Measurements from ENCODE around the gene FFAR2. TPM values are rescaled to one million over a fixed set of nuclear protein-coding genes. Genes with fewer than 3 reads are reported as not detected.

The FFAR2 gene
- total RNA-seq, 2 donors from 2014 or later, result not detected

GRCh38 chr19:35432911-35433310 is 15.1 kb upstream of the FFAR2 start:
- Histone ChIP-seq H3K36me3 (ENCODE audit: control insufficient read depth, insufficient read depth, low read length) (no peaks in the 10 kb centered on the region), H3K4me3 (ENCODE audit: low read length) (no peak overlapping the region), H3K9me3 (ENCODE audit: control insufficient read depth, low read length) (no peaks in the 10 kb centered on the region), H3K27ac (ENCODE audit: low read depth, low read length) (no peak overlapping the region), H3K4me1 (ENCODE audit: control insufficient read depth, insufficient read depth, low read length) (peaks cover 14% of the 10 kb centered on the region), H3K9ac (ENCODE audit: extremely low read depth, low read length, poor library complexity, severe bottlenecking) (no peak overlapping the region), H3K27me3 (ENCODE audit: control insufficient read depth, insufficient read depth, low read length, poor library complexity, severe bottlenecking) (no peaks in the 10 kb centered on the region)
- Mint-ChIP-seq H3K36me3 (ENCODE audit: low read depth) (peaks cover 3% of the 10 kb centered on the region), H3K4me3 (no peak overlapping the region), H3K4me1 (peaks cover 13% of the 10 kb centered on the region), H3K9me3 (peaks cover 18% of the 10 kb centered on the region), H3K27me3 (ENCODE audit: insufficient read depth) (peaks cover 14% of the 10 kb centered on the region), H3K27ac (no peak overlapping the region)
- WGBS, 2 experiments (ENCODE audit: insufficient coverage in 1 of 2, insufficient read length in 1 of 2), result 93 to 94% methylated on average over 7 to 9 of the region's 9 CpGs
- TF ChIP-seq CTCF (conservative IDR thresholded peaks at IDR 0.05), result no peak
- no peak for DNase-seq

GRCh38 chr19:35433448-35433847 is 14.6 kb upstream of the FFAR2 start:
- peaks cover 18% of the 10 kb centered on the region for H3K9me3 Mint-ChIP-seq
- H3K27ac Mint-ChIP-seq, result no peak overlapping the region
- H3K27me3 ChIP-seq (ENCODE audit: control insufficient read depth, insufficient read depth, low read length, poor library complexity, severe bottlenecking), result no peaks in the 10 kb centered on the region
- peaks cover 3% of the 10 kb centered on the region for H3K36me3 Mint-ChIP-seq (ENCODE audit: low read depth)
- H3K9ac ChIP-seq (ENCODE audit: extremely low read depth, low read length, poor library complexity, severe bottlenecking), result no peak overlapping the region
- peaks cover 14% of the 10 kb centered on the region for H3K27me3 Mint-ChIP-seq (ENCODE audit: insufficient read depth)
- H3K36me3 ChIP-seq (ENCODE audit: control insufficient read depth, insufficient read depth, low read length), result no peaks in the 10 kb centered on the region
- H3K27ac ChIP-seq (ENCODE audit: low read depth, low read length), result no peak overlapping the region
- 89 to 97% methylated on average over 4 to 7 of the region's 7 CpGs for WGBS, 2 experiments (ENCODE audit: insufficient coverage in 1 of 2, insufficient read length in 1 of 2)
- H3K4me3 ChIP-seq (ENCODE audit: low read length), result no peak overlapping the region
- peaks cover 13% of the 10 kb centered on the region for H3K4me1 Mint-ChIP-seq
- H3K4me3 Mint-ChIP-seq, result no peak overlapping the region
- H3K4me1 ChIP-seq (ENCODE audit: control insufficient read depth, insufficient read depth, low read length), result peaks cover 14% of the 10 kb centered on the region
- DNase-seq, result no peak
- TF ChIP-seq CTCF (conservative IDR thresholded peaks at IDR 0.05), result no peak
- no peaks in the 10 kb centered on the region for H3K9me3 ChIP-seq (ENCODE audit: control insufficient read depth, low read length)

DNA sequence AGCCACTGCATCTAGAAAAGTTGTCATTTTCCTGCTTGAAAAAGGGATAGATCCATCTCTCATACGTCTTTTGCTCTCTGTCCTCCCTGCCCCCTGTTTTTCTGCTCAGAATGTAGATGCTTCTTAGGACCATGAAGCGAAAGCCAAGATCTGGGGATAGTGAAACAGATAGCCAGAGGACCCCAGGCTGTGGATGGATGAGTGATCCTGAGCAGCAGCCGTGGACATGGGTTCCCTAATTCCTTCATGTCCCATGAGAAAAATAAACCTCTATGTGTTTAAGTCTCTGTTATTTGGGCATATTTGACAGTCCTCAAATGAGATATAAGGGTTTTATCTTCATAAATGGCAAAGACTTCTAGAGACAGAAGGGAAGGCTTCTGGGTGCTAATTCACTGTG is 12.2 kb upstream of the FFAR2 start:
- H3K27me3 ChIP-seq (ENCODE audit: control insufficient read depth, insufficient read depth, low read length, poor library complexity, severe bottlenecking), result no peaks in the 10 kb centered on the region
- H3K4me1 Mint-ChIP-seq, result peaks cover 17% of the 10 kb centered on the region
- peaks cover 14% of the 10 kb centered on the region for H3K4me1 ChIP-seq (ENCODE audit: control insufficient read depth, insufficient read depth, low read length)
- H3K4me3 Mint-ChIP-seq, result no peak overlapping the region
- DNase-seq, result no peak
- no peak overlapping the region for H3K9ac ChIP-seq (ENCODE audit: extremely low read depth, low read length, poor library complexity, severe bottlenecking)
- H3K27me3 Mint-ChIP-seq (ENCODE audit: insufficient read depth), result peaks cover 16% of the 10 kb centered on the region
- no peaks in the 10 kb centered on the region for H3K9me3 ChIP-seq (ENCODE audit: control insufficient read depth, low read length)
- no peak overlapping the region for H3K27ac Mint-ChIP-seq
- H3K27ac ChIP-seq (ENCODE audit: low read depth, low read length), result no peak overlapping the region
- peaks cover 14% of the 10 kb centered on the region for H3K9me3 Mint-ChIP-seq
- no peaks in the 10 kb centered on the region for H3K36me3 ChIP-seq (ENCODE audit: control insufficient read depth, insufficient read depth, low read length)
- H3K36me3 Mint-ChIP-seq (ENCODE audit: low read depth), result peaks cover 3% of the 10 kb centered on the region
- no peak overlapping the region for H3K4me3 ChIP-seq (ENCODE audit: low read length)
- no peak for TF ChIP-seq CTCF (conservative IDR thresholded peaks at IDR 0.05)
- 88 to 96% methylated on average over 3 of the region's 3 CpGs for WGBS, 2 experiments (ENCODE audit: insufficient coverage in 1 of 2, insufficient read length in 1 of 2)
